T-helper 2 cell treated with Interferon-gamma antibody and Interleukin-4, amounts not matched to agents 5 μg/mL and 100 μg/mL, for 36 hours (primary cell): ENCODE measurements around the gene KLK7.
"Not testable (repeated sequence)": the region's sequence is repeated elsewhere in the genome, so short reads cannot be mapped to it uniquely, and the experiment has no call there.

Experiments used
- DNase-seq: peaks from one replicate; pipeline ENCODE4 v3.0.0; 2021; ENCODE audit warnings: low spot score
- H3K27ac Mint-ChIP-seq: one replicate; pipeline ENCODE4 v1.8.0; 2021; ENCODE audit warnings: mild to moderate bottlenecking, mixed read lengths
- H3K27me3 Mint-ChIP-seq: one replicate; pipeline ENCODE4 v1.8.0; 2021; ENCODE audit warnings: low read depth, mixed read lengths
- H3K36me3 Mint-ChIP-seq: one replicate; pipeline ENCODE4 v1.8.0; 2021; ENCODE audit warnings: low read depth, mixed read lengths
- H3K4me1 Mint-ChIP-seq: one replicate; pipeline ENCODE4 v1.8.0; 2021; ENCODE audit warnings: low read depth, mixed read lengths
- H3K4me3 Mint-ChIP-seq: one replicate; pipeline ENCODE4 v1.8.0; 2022; ENCODE audit warnings: mild to moderate bottlenecking, moderate library complexity, mixed read lengths
- H3K9me3 Mint-ChIP-seq: one replicate; pipeline ENCODE4 v1.8.0; 2021; ENCODE audit warnings: mixed read lengths

The KLK7 gene

GRCh38 chr19:51002542-51003311, 19.0 kb upstream of the KLK7 start:
- Mint-ChIP-seq H3K36me3 (no peaks in the 10 kb centered on the region), H3K27ac (no peak overlapping the region), H3K27me3 (no peaks in the 10 kb centered on the region), H3K4me1 (no peaks in the 10 kb centered on the region), H3K9me3 (no peaks in the 10 kb centered on the region), H3K4me3 (no peak overlapping the region)
- no peak for DNase-seq

- Mint-ChIP-seq H3K27ac (no peak overlapping the region), H3K36me3 (no peaks in the 10 kb centered on the region), H3K27me3 (no peaks in the 10 kb centered on the region), H3K9me3 (no peaks in the 10 kb centered on the region), H3K4me1 (no peaks in the 10 kb centered on the region), H3K4me3 (no peak overlapping the region)
- DNase-seq = no peak
Measured at GRCh38 chr19:51002089-51002532, 18.4 kb upstream of the KLK7 start.

DNA sequence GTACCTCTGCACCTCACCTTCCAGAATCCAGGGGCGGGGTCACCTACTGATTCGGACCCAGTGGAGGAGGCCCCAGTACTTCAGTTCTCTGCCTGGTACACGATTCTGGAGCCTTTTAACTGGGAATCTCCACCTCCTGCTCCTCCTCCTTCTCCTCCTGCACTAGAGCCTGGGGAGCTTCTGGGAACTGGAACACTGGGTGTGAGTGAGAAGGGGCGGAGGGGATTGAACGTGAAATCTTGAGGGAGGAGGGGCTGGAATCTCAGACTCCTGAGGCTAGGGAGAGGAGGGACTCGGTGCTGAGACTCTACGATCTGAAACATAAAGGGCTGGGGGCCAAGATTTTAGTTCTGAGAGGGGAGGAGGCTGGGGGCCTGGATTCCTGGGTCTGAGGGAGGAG, 17.8 kb upstream of the KLK7 start, which contains the start of gene KLK8:
Gene KLK8 (minus strand): TSS at position 90 of the 400 bp plus-strand sequence. CDS start 437 bp downstream, outside the sequence.
- Mint-ChIP-seq H3K36me3 (no peaks in the 10 kb centered on the region), H3K27me3 (no peaks in the 10 kb centered on the region), H3K4me1 (no peaks in the 10 kb centered on the region), H3K4me3 (no peak within 1 kb of the TSS), H3K27ac (no peak within 1 kb of the TSS), H3K9me3 (no peaks in the 10 kb centered on the region)
- DNase-seq = no peak

- Mint-ChIP-seq H3K9me3 (no peaks in the 10 kb centered on the region), H3K36me3 (no peaks in the 10 kb centered on the region), H3K4me1 (no peaks in the 10 kb centered on the region), H3K27ac (no peak overlapping the region), H3K4me3 (no peak overlapping the region), H3K27me3 (no peaks in the 10 kb centered on the region)
- DNase-seq = no peak
Measured at GRCh38 chr19:51000981-51001380, 17.3 kb upstream of the KLK7 start.

GRCh38 chr19:51000426-51000825, 16.7 kb upstream of the KLK7 start:
- Mint-ChIP-seq H3K36me3 (no peaks in the 10 kb centered on the region), H3K27ac (no peak overlapping the region), H3K4me3 (no peak overlapping the region), H3K9me3 (no peaks in the 10 kb centered on the region), H3K27me3 (no peaks in the 10 kb centered on the region), H3K4me1 (no peaks in the 10 kb centered on the region)
- no peak for DNase-seq

- Mint-ChIP-seq H3K36me3 (no peaks in the 10 kb centered on the region), H3K27ac (no peak overlapping the region), H3K4me1 (no peaks in the 10 kb centered on the region), H3K27me3 (no peaks in the 10 kb centered on the region), H3K4me3 (no peak overlapping the region), H3K9me3 (no peaks in the 10 kb centered on the region)
- no peak for DNase-seq
Measured at GRCh38 chr19:50998686-50999085, 15.0 kb upstream of the KLK7 start.

- Mint-ChIP-seq H3K4me1 (no peaks in the 10 kb centered on the region), H3K36me3 (no peaks in the 10 kb centered on the region), H3K4me3 (no peak overlapping the region), H3K9me3 (no peaks in the 10 kb centered on the region), H3K27ac (no peak overlapping the region), H3K27me3 (no peaks in the 10 kb centered on the region)
- DNase-seq = no peak
Measured at GRCh38 chr19:50998061-50998460, 14.3 kb upstream of the KLK7 start.

DNA sequence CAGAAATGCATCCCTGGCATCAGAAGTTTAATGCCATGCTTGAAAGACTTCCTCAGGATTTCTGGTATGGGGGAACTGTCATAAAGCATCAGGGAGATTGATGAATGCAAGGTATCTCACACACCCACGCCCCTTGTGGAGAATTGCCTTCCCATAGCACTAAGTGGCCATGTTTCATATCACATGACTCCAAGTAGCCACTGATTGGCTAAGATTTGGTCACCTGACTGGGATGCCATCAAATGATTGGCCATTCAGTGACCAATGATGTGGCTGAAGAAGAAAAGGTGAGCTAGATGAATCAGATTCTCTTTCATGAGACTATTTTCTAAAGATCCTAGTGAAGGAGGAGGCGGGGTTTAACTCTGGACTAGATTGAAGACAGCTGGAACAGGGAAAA, 10.4 kb upstream of the KLK7 start:
- no peak overlapping the region for H3K4me3 Mint-ChIP-seq

DNA sequence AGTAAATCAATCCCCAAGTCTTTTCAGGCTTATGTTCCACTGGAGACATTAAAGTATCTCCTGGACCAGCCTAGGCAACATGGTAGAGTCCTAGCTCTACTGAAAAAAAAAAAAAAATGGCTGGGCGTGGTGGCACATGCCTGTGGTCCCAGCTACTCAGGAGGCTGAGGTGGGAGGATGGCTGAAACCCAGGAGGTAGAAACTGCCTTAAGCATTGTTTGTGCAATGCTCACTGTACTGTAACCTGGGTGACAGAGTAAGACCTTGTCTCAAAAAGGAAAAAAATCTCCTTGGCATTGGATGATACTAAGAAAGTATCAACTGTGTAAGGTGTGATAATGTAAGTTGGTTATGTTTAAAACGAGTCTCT, 8.9 kb upstream of the KLK7 start:
- no peak overlapping the region for H3K4me3 Mint-ChIP-seq
- H3K36me3 Mint-ChIP-seq = no peaks in the 10 kb centered on the region
- no peaks in the 10 kb centered on the region for H3K4me1 Mint-ChIP-seq
- H3K27me3 Mint-ChIP-seq = peaks cover 8% of the 10 kb centered on the region
- H3K27ac Mint-ChIP-seq = no peak overlapping the region
- no peak for DNase-seq
- H3K9me3 Mint-ChIP-seq = no peaks in the 10 kb centered on the region

More for the DNA sequence above, 10.4 kb upstream of the KLK7 start:
- H3K27ac Mint-ChIP-seq = no peak overlapping the region
- H3K4me1 Mint-ChIP-seq = no peaks in the 10 kb centered on the region
- no peaks in the 10 kb centered on the region for H3K9me3 Mint-ChIP-seq
- H3K27me3 Mint-ChIP-seq = peaks cover 5% of the 10 kb centered on the region
- no peak for DNase-seq
- no peaks in the 10 kb centered on the region for H3K36me3 Mint-ChIP-seq

GRCh38 chr19:50984416-50984815, 699 bp upstream of the KLK7 start:
- not testable (repeated sequence) for H3K9me3 Mint-ChIP-seq, H3K27ac Mint-ChIP-seq, H3K4me3 Mint-ChIP-seq, DNase-seq, H3K36me3 Mint-ChIP-seq, H3K4me1 Mint-ChIP-seq
- H3K27me3 Mint-ChIP-seq = peaks cover 12% of the 10 kb centered on the region

GRCh38 chr19:50982186-50982585, 1.5 kb downstream of the KLK7 start:
- no peaks in the 10 kb centered on the region for H3K36me3 Mint-ChIP-seq
- H3K9me3 Mint-ChIP-seq = no peaks in the 10 kb centered on the region
- DNase-seq = no peak
- no peak overlapping the region for H3K4me3 Mint-ChIP-seq
- peaks cover 13% of the 10 kb centered on the region for H3K27me3 Mint-ChIP-seq
- no peaks in the 10 kb centered on the region for H3K4me1 Mint-ChIP-seq
- no peak overlapping the region for H3K27ac Mint-ChIP-seq

GRCh38 chr19:50981587-50982146, 2.0 kb downstream of the KLK7 start:
- H3K27ac Mint-ChIP-seq = no peak overlapping the region
- no peak for DNase-seq
- H3K4me1 Mint-ChIP-seq = no peaks in the 10 kb centered on the region
- no peaks in the 10 kb centered on the region for H3K36me3 Mint-ChIP-seq
- H3K9me3 Mint-ChIP-seq = no peaks in the 10 kb centered on the region
- H3K27me3 Mint-ChIP-seq = peaks cover 12% of the 10 kb centered on the region
- no peak overlapping the region for H3K4me3 Mint-ChIP-seq

GRCh38 chr19:50980208-50980607, 3.5 kb downstream of the KLK7 start:
- H3K36me3 Mint-ChIP-seq = no peaks in the 10 kb centered on the region
- DNase-seq = no peak
- H3K27ac Mint-ChIP-seq = no peak overlapping the region
- no peak overlapping the region for H3K4me3 Mint-ChIP-seq
- peaks cover 11% of the 10 kb centered on the region for H3K27me3 Mint-ChIP-seq
- no peaks in the 10 kb centered on the region for H3K9me3 Mint-ChIP-seq
- H3K4me1 Mint-ChIP-seq = no peaks in the 10 kb centered on the region

GRCh38 chr19:50979758-50980157, 4.0 kb downstream of the KLK7 start:
- H3K9me3 Mint-ChIP-seq = no peaks in the 10 kb centered on the region
- no peak overlapping the region for H3K4me3 Mint-ChIP-seq
- peaks cover 8% of the 10 kb centered on the region for H3K27me3 Mint-ChIP-seq
- no peaks in the 10 kb centered on the region for H3K4me1 Mint-ChIP-seq
- DNase-seq = no peak
- no peaks in the 10 kb centered on the region for H3K36me3 Mint-ChIP-seq
- no peak overlapping the region for H3K27ac Mint-ChIP-seq
